GM13976 (cell line): ENCODE data around the gene ZCCHC10.
"Not testable (repeated sequence)": the region's sequence is repeated elsewhere in the genome, so short reads cannot be mapped to it uniquely, and the experiment has no call there.

ENCODE experiments used
- DNase-seq: peaks from one replicate; pipeline ENCODE4 v3.0.0; 2012; ENCODE audit warnings: low spot score
- CTCF ChIP-seq: IDR thresholded peaks from 2 replicates; pipeline ENCODE4 v1.5.1; 2012; ENCODE audit warnings: borderline replicate concordance, mild to moderate bottlenecking; ENCODE audit not compliant: insufficient read depth; ENCODE audit errors: extremely low read depth, missing control alignments, control extremely low read depth
- in situ Hi-C: fragments of 300-500 bp; cut with MboI; formaldehyde crosslinking; loops from one replicate; pipeline ENCODE4 v1.12.0; 2022; ENCODE audit warnings: low sequenced_read_pairs, mixed read lengths, inconsistent platforms; ENCODE audit not compliant: unreplicated experiment

ZCCHC10 gene

GRCh38 chr5:133041910-133042309 lies 15.6 kb upstream of the ZCCHC10 start:
- no peak for TF ChIP-seq CTCF
- in situ Hi-C loops = no loop called here
- no peak for DNase-seq

- no peak for TF ChIP-seq CTCF
- in situ Hi-C loops = no loop called here
- no peak for DNase-seq
These were observed 14.9 kb upstream of the ZCCHC10 start for GRCh38 chr5:133041157-133041784.

- in situ Hi-C loops, DNase-seq: not testable (repeated sequence)
These were observed 10.3 kb upstream of the ZCCHC10 start for GRCh38 chr5:133036677-133037076.

GRCh38 chr5:133035224-133035623 lies 8.9 kb upstream of the ZCCHC10 start:
- in situ Hi-C loops = no loop called here
- no peak for DNase-seq
- TF ChIP-seq CTCF = no peak

GRCh38 chr5:133034064-133034463 lies 7.7 kb upstream of the ZCCHC10 start:
- in situ Hi-C loops = no loop called here
- no peak for TF ChIP-seq CTCF
- no peak for DNase-seq

GRCh38 chr5:133032852-133033742 lies 6.7 kb upstream of the ZCCHC10 start:
- peak; percentile 41 for DNase-seq
- no peak for TF ChIP-seq CTCF
- in situ Hi-C loops = no loop called here

GRCh38 chr5:133030343-133031005 lies 4.1 kb upstream of the ZCCHC10 start:
- no peak for DNase-seq
- no peak for TF ChIP-seq CTCF
- in situ Hi-C loops = no loop called here
